Brain microvascular endothelial cell (primary cell): Measurements from ENCODE around the gene SPESP1.
"Not testable (repeated sequence)": the region's sequence is repeated elsewhere in the genome, so short reads cannot be mapped to it uniquely, and the experiment has no call there.

Experiments
- DNase-seq: peaks from one replicate; pipeline ENCODE4 v3.0.0-alpha.2; 2020
- H3K27ac ChIP-seq: fragments of 250-450 bp; sonication (Bioruptor Pico); 2 replicates; pipeline ENCODE4 v1.5.1; 2020; ENCODE audit warnings: mild to moderate bottlenecking, moderate library complexity
- H3K27me3 ChIP-seq: fragments of 250-450 bp; sonication (Bioruptor Pico); replicated peaks from 2 replicates; pipeline ENCODE4 v1.5.1; 2020; ENCODE audit warnings: mild to moderate bottlenecking
- H3K36me3 ChIP-seq: fragments of 250-450 bp; sonication (Bioruptor Pico); replicated peaks from 2 replicates; pipeline ENCODE4 v1.5.1; 2020; ENCODE audit warnings: mild to moderate bottlenecking
- H3K4me3 ChIP-seq: 2 replicates; pipeline ENCODE4 v1.5.1; 2011; ENCODE audit warnings: low read depth, mild to moderate bottlenecking, control low read depth, low read length, moderate library complexity
- in situ Hi-C: cut with HindIII; loops from 2 replicates; pipeline ENCODE4 v1.10.0; 2017; ENCODE audit warnings: low sequenced_read_pairs, low pct_ligation_motif_present
- TF ChIP-seq, protein P1 (sequence below): IDR thresholded peaks from 2 replicates; pipeline ENCODE4 v1.5.1; 2011; ENCODE audit warnings: low read depth, mild to moderate bottlenecking, moderate library complexity, low read length, control low read depth, inconsistent platforms; ENCODE audit errors: missing control alignments

The SPESP1 gene

DNA sequence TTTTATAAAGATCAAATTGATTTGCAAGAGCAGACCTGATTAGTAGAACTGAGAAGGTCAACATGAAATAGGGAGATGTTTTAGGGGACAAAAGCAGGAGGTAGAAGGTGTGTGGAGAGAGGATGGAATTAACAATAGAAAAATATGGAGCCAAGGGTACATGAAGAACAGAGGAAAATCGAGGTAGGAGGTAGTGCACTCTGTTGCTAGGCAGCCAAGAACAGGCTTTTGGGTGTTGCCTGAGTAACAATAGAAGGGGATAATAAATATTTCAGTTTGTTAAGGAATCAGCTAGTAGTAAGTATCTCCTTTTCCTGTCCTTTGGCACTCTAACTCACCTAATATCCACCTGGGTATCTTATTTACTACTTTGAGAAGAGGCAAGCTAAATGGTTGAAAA is 9.2 kb downstream of the SPESP1 start:
- no peak overlapping the region for H3K27ac ChIP-seq
- H3K27me3 ChIP-seq: peaks cover 5% of the 10 kb centered on the region
- no peak for DNase-seq
- TF ChIP-seq, protein P1, sequence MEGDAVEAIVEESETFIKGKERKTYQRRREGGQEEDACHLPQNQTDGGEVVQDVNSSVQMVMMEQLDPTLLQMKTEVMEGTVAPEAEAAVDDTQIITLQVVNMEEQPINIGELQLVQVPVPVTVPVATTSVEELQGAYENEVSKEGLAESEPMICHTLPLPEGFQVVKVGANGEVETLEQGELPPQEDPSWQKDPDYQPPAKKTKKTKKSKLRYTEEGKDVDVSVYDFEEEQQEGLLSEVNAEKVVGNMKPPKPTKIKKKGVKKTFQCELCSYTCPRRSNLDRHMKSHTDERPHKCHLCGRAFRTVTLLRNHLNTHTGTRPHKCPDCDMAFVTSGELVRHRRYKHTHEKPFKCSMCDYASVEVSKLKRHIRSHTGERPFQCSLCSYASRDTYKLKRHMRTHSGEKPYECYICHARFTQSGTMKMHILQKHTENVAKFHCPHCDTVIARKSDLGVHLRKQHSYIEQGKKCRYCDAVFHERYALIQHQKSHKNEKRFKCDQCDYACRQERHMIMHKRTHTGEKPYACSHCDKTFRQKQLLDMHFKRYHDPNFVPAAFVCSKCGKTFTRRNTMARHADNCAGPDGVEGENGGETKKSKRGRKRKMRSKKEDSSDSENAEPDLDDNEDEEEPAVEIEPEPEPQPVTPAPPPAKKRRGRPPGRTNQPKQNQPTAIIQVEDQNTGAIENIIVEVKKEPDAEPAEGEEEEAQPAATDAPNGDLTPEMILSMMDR: no peak
- in situ Hi-C loops: no loop called here
- H3K36me3 ChIP-seq: no peaks in the 10 kb centered on the region
- no peak overlapping the region for H3K4me3 ChIP-seq

DNA sequence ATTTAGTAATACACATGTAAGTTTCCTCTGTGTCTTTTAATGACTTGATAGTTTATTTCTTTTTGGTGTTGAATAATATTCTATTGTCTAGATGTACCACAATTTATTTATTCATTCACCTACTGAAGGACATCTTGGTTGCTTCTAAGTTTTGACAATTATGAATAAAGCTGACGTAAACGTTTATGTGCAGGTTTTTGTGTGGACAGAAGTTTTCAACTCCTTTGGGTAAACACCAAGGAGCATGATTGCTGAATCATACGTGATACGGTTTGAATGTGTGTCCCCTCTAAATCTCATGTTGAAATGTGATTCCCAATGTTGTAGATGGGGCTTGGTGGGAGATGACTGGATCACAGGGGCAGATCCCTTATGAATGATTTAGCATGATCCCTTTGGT is 21.5 kb downstream of the SPESP1 start:
- DNase-seq: no peak
- H3K4me3 ChIP-seq: no peak overlapping the region
- in situ Hi-C loops: no loop called here
- H3K27me3 ChIP-seq: no peaks in the 10 kb centered on the region
- H3K36me3 ChIP-seq: no peaks in the 10 kb centered on the region
- no peak overlapping the region for H3K27ac ChIP-seq
- TF ChIP-seq, protein P1: no peak

DNA sequence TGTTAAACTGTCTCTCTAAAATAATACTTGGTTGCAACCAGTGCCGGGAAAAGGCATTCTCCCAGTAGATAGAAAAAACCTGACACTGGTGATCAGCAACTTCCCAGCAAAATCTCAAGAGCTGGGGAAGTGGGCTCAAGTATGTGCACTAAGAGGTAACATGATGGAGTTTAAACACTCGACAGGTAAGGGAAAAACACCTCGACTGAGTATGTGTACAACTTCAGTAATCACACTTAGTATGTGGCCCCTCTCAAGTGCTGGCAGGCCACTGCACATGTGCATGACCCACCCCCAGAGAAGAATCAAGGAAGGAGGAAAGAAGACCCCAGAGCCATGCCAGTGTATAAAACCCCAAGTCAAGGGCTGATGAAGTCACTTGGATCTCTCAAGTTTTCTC is 27.4 kb downstream of the SPESP1 start:
- in situ Hi-C loops: no loop called here
- Histone ChIP-seq H3K27me3 (no peaks in the 10 kb centered on the region), H3K4me3 (no peak overlapping the region), H3K36me3 (no peaks in the 10 kb centered on the region), H3K27ac (no peak overlapping the region)
- TF ChIP-seq, protein P1: no peak
- DNase-seq: no peak

DNA sequence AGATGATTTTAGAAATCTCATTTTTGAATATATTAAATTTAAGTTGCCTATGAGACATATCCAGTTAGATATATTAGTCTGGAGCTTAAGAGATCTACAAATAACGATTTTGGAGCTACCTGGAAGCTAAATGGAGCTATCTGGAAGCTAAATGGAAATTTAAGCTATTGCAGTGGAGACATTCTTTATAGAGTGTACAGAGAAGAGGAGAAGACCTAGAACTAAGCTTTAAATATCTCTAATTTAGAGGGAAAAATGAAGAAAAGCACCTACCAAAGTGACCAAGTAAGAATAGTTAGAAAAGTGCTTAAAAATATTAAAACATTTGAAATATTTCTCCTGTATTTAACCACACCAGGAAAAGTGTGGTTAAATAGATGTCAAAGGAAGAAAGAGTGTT is 28.3 kb downstream of the SPESP1 start:
- no peak overlapping the region for H3K4me3 ChIP-seq
- DNase-seq: no peak
- H3K27ac ChIP-seq: no peak overlapping the region
- no peaks in the 10 kb centered on the region for H3K27me3 ChIP-seq
- in situ Hi-C loops: no loop called here
- H3K36me3 ChIP-seq: no peaks in the 10 kb centered on the region
- TF ChIP-seq, protein P1: no peak

DNA sequence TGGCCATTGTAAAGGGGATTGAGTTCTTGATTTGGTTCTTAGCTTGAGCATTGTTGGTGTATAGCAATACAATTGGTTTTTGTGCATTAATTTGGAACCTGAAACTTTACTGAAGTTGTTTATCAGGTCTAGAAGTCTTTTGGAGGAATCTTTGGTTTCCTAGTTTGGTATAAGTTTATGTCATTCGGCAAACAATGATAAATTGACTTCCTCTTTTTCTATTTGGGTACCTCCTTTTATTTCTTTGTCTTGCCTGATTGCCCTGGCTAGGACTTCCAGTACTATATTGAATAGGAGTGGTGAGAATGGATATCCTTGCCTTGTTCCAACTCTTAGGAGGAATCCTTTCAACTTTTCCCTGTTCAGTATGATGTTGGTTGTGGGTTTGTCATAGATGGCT is 32.1 kb downstream of the SPESP1 start:
- Histone ChIP-seq H3K36me3 (no peaks in the 10 kb centered on the region), H3K27me3 (no peaks in the 10 kb centered on the region), H3K4me3 (no peak overlapping the region), H3K27ac (no peak overlapping the region)
- no peak for DNase-seq
- TF ChIP-seq, protein P1: no peak
- in situ Hi-C loops: no loop called here

DNA sequence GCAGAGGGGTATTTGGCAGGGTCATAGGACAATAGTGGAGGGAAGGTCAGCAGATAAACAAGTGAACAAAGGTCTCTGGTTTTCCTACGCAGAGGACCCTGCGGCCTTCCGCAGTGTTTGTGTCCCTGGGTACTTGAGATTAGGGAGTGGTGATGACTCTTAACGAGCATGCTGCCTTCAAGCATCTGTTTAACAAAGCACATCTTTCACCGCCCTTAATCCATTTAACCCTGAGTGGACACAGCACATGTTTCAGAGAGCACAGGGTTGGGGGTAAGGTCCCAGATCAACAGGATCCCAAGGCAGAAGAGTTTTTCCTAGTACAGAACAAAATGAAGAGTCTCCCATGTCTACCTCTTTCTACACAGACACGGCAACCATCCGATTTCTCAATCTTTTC is 33.4 kb downstream of the SPESP1 start:
- H3K36me3 ChIP-seq, DNase-seq, H3K4me3 ChIP-seq, H3K27ac ChIP-seq, H3K27me3 ChIP-seq, in situ Hi-C loops: not testable (repeated sequence)
